Inferior parietal cortex (tissue), 1 donor: ENCODE data around the gene NDUFS3.
"Not testable (repeated sequence)": the region's sequence is repeated elsewhere in the genome, so short reads cannot be mapped to it uniquely, and the experiment has no call there.

Source experiments
- DNase-seq: peaks from one replicate; pipeline ENCODE4 v3.0.0-alpha.2; 2016; ENCODE audit errors: extremely low spot score

The NDUFS3 gene

DNA sequence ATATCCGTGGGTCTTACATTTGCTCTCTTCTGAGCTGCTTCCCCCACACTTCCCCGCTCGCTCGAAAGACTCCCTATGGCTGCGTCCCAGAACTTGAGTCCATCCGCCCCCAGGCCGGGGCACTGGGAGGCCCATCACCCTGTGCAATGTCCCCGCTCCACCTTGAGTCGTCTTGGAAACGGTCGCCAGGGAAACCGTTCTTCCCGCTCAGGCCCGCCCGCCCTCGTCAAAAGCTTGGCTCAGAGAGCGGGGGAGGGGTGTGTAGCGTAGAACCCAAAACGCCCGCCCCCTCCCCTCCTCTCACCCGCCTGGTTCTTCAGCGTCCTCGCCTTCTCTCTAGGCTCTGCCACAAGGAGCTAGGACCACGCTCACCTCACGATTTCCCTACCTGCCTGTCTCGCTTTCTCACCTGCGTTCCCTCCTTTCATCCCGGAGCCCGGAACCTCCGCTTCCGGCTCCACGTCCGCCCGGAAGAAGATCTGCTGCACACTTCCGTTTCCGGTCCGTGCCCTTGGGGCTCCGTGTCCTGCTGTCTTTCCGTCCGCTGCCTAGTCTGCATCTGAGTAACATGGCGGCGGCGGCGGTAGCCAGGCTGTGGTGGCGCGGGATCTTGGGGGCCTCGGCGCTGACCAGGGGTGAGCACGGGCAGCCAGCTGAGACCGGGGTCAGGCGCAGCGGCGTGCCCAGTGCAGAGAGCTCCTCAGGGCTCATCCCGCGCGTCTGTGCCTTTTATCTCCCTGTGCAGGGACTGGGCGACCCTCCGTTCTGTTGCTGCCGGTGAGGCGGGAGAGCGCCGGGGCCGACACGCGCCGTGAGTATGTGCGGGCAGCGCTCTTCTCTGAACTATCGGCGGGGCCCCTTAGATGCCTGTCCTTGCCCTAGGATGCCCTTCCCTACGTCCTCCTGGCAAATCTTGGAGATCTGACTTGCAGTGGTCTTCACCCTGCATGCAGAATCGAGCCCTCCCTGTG, at the start of gene NDUFS3, which contains the start of gene KBTBD4:
Gene NDUFS3 (plus strand): TSS at position 551 of the 971 bp plus-strand sequence. CDS start 18 bp downstream, at position 569.
Gene KBTBD4 (minus strand): TSS at position 447 of the 971 bp plus-strand sequence. CDS start 19 bp downstream, at position 428.
- DNase-seq = peak; percentile 96

DNA sequence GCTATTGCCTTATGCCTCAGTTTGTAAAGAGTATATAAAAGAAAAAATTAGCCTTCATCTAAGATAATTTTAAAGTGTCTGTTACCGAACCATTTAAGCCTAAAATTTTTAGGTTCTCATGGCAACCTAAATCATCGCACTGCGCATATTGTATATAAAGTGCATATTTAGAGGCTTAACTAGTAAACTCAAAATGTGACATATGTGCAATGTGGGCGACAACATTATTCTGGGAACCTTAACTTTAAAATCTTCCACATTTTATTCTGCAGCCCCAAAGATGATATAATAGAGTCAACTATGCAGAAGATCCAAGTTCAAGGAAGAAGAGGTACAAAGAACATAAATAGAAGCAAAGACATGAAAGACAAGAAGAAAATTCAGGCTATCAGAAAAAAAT, 48.9 kb upstream of the NDUFS3 start:
- no peak for DNase-seq

DNA sequence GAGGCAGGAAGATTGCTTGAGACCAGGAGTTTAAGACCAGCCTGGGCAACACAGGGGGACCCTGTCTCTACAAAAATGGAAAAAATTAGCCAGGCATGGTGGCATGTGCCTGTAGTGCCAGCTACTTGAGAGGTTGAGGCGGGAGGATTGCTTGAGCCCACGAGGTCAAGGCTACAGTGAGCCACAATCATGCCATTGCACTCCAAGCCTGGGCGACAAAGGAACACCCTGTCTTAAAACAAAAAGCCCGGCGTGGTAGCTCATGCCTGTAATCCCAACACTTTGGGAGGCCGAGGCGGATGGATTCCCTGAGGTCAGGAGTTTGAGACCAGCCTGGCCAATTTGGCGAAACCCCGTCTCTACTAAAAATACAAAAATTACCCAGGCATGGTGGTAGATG, 48.2 kb upstream of the NDUFS3 start:
- not testable (repeated sequence) for DNase-seq

DNA sequence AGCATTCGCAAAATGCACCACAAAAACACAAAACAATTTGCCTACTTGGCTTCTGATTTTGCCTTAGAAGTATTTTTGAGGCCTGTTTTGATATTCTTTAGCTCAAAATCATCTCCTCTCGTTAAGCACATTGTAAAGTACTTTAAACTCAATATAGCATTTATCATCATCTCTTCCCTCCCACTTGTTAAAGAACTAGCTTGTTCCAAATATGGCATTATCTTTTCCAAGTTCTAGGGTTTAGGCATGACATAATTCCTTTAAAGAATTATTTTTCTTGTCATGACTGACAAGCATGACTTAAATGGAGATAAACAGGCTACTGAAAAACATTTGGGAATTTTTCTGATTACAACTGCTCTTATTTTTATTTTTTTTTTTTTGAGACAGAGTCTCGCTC, 47.2 kb upstream of the NDUFS3 start:
- no peak for DNase-seq

DNA sequence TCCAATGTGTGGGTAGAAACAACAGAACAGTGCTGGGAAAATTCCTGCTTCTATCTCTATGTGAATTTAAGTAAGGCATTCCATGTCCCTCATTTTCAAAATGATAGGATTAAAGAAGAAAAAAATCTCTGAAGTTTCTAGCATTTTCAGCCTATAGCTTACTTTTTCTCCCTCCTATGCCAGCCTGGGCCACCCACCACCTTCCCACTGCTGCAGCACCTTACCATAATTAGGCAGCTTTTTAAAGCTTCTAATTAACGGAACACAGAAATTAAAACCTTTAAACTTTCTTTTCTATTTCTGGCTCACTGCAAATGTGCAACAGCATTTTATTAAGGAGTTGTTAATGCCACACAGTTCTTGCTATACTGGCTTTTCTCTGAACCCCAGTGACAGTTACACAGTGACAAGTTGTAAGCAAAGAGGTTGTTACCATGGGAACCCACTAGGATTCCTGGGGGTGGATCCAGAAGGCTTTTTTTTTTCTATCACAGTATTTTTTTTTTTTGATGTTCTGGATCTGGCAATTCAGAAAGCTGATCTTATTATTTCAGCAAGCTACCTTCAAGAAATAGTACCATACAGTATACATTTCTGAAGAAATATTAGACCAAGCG, 46.2 kb upstream of the NDUFS3 start:
- DNase-seq = no peak

DNA sequence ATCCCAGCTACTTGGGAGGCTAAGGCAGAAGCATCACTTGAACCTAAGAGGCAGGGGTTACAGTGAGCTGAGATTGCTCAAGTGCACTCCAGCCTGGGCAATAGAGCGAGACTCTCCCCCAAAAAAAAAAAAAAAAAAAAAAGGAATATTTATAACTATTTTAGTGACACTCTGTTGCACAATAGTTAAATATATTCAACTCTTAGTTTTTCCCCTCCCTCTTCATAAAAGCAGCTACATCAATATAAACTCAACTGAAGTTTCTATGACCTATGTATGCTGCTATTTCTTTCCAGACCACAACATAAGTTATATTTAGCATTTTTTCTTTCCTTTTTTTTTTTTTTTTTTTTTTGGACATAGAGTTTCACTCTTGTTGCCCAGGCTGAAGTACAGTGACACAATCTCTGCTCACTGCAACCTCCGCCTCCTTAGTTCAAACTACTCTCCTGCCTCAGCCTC, 45.2 kb upstream of the NDUFS3 start:
- no peak for DNase-seq

DNA sequence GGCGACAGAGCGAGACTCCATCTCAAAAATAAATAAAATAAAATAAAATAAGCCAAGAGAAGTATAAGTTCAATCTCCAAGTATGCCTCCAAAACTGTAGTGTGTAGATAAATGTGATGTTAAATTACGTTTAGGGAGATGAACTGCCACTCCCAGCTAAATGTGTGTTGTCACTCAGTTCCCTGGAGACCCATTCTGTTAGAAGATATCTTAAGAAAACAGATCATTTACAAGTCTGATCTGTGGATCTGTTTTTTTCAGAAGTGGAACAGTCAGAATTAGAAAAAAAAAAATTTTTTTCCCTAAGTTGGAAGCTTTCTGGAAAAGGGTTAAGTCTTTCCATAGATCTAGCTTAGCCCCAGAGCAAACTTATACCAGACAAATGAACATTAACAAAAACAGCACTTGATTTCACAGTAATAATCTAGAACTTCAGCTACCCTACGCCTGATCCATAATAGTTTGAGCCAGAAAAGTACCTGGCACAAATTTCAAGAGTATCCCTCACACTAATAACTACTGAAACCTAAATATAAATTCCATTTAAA, 44.1 kb upstream of the NDUFS3 start:
- no peak for DNase-seq

DNA sequence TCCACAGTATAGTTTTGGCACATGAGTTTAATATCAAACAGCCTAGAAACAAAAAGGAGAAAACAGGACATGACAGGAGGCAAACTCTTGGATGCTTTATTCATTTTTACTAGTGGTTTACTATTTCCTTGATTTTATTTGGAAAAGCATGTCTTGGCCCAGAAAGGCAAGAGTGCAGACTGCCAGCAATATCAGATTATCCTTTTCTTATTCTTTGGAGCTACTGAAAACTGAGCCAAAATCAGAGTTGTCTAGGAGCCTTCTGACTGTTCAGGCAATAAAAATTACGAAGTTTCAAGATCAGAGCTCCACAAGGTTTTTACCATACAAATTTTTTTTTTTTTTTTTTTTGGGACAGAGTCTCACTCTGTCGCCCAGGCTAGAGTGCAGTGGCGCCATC, 42.0 kb upstream of the NDUFS3 start:
- DNase-seq = no peak

DNA sequence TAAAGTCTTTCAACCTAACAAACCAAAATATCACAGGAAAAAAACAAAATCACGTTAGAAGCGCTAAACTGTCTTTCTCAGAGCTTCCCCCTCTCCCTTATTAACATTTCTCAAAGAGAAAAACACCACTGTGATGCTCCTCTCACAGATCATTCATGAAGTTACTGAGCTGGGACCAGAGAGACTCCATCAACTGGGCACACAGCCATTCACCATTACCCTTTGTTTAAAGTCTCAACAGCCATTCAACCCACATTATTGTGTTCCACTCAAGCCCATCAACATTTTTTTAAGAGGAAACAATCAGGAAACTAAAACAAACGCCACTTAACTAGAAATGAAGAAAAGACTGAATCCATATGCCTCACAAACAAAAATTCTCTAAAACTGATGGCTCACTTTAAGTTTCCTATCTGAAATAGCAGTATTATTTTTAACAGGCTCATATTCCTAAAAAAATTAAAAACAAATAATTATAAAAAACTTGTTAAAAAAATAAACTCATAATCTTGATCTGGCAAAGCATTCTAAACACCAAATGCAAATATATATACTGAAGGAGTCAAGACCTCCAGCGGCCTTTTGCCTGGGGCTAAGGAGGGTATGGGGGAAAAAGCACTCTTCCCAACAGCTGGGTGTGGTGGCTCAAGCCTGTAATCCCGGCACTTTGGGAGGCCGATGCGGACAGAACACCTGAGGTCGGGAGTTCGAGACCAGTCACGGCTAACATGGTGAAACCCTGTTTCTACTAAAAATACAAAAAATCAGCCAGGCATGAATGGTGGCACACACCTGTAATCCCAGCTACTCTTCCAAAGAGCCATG, 39.9 kb upstream of the NDUFS3 start:
- no peak for DNase-seq

DNA sequence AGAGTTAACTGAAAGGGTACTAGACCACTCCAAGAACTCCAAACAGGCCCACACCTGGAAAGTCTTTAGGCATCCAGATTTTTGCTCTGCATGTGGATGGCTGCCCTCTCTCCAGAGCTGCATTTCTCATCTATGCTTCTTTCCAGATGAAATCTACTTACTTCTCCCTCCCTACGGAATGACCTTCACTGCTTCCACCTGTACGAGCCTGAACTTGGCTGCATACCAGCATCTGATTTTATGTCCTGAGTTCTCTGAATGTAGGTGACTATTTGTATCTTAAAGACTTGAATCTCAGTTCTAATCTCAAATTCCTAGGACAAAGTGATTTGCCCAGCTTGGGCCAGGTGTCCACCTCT, 39.2 kb upstream of the NDUFS3 start:
- no peak for DNase-seq

DNA sequence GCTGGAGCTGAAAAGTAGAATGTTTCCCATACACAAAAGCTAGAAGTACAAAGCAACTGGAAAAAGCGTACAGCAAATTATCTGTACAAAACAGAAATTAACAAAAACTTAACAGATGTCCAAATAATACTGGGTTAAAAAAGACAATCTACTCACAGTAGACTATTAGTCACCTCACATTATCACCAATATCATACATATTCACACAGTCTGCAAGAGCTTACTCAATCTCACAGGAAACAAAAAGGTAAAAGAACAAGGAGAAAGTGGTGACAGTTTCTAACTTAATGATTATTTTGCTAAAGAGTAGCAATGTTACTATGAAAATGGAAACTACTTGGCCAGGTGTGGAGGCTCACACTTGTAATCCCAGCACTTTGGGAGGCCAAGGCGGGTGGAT, 37.8 kb upstream of the NDUFS3 start:
- DNase-seq = no peak

DNA sequence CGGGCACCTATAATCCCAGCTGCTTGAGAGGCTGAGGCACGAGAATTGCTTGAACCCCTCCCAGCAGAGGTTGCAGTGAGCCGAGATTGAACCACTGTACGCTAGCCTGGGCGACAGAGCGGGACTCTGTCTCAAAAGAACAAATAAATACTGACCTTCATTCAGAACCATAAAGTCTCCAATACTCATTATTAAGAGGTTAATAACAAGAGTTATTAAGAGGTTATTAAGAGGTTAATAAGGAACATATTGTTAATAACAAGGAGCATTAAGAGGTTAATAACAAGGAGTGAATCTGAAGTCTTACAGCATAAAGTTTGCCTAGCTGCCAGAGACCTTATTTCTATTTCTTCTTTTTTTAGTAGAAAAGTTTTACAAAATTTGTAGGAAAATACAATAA, 33.6 kb upstream of the NDUFS3 start:
- no peak for DNase-seq

DNA sequence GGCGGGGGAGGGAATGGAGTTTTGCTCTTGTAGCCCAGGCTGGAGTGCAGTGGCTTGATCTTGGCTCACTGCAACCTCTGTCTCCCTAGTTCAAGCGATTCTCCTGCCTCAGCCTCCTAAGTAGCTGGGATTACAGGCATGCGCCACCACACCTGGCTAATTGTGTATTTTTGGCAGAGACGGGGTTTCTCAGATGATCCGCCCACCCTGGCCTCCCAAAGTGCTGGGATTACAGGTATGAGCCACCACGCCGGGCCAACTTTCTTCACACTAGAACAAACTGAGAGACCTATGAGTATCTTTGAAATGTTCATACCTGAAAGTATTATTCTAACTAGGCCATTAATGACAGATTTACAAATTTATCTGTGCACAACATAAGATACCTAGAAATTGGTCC, 32.6 kb upstream of the NDUFS3 start:
- DNase-seq = not testable (repeated sequence)

DNA sequence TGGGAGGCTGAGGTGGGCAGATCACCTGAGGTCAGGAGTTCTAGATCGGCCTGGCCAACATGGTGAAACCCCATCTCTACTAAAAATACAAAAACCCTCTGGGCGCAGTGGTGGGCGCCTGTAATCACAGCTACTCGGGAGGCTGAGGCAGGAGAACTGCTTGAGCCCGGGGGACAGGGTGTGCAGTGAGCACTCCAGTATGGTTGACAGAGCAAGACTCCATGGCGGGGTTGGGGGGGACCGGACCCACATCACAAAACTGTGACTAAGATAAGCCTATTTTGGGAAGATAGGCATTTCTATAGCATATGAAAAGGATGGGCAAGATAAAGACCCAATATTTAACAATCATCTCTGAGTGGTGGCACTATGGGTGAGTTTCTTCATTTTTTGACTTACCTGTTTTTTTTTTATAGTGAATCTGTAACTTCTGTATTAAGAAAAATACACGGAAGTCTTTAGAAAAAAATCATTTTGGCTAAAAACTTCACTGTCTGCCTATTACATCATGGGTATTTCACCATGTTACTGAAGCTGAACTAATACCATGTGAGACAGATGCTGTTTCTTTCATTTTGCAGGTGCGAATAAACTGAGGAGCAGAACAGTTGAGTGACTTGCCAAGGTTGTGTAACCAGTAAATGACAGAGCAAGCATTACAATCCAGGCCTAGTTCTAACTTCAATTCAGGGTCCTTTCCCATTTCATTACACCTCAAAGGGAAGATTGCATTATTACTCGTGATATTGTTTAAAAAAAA, 28.4 kb upstream of the NDUFS3 start:
- DNase-seq = no peak

DNA sequence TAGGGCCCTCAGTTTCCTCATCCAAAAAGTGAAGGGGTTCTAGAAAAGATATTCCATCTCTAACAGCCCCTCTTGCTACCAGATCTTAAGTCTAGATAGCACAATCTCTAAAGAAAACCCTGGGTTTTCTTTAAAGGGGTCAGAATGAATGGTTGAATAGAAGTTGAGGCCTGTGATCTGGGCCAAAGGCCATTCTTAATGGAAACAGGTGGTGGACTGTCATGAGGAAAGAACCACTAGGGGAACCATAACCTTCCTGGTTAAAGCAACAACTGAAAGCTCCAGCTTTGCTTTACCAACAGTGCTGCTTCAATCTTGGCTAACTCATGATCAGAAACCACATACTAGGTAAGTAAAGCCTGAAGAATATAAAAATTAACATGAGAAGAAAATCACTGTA, 27.8 kb upstream of the NDUFS3 start:
- DNase-seq = no peak

DNA sequence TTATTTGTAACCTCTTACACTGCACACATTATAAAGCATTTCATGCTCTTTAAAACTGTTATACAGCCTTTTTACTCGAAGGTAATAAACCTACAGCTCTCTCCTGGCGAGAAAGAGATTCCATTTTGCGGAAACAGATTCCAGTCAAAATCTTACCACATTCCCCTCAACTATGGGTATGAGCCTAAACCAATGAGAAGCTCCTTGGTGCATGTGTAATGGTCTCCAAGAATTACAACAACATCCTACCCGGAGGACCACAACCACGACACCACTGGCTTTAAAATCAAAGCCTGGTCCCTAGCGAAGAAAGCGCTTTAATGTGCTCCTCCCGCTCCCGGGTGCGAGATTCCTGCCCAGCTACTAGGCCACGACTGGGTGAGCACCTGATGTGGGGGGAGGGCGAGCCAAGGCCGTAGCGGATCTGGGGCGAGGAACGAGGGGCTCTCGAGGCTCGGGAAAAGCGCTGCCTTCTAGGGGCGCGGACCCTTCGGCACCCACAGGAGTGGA, 26.8 kb upstream of the NDUFS3 start:
- DNase-seq = no peak

DNA sequence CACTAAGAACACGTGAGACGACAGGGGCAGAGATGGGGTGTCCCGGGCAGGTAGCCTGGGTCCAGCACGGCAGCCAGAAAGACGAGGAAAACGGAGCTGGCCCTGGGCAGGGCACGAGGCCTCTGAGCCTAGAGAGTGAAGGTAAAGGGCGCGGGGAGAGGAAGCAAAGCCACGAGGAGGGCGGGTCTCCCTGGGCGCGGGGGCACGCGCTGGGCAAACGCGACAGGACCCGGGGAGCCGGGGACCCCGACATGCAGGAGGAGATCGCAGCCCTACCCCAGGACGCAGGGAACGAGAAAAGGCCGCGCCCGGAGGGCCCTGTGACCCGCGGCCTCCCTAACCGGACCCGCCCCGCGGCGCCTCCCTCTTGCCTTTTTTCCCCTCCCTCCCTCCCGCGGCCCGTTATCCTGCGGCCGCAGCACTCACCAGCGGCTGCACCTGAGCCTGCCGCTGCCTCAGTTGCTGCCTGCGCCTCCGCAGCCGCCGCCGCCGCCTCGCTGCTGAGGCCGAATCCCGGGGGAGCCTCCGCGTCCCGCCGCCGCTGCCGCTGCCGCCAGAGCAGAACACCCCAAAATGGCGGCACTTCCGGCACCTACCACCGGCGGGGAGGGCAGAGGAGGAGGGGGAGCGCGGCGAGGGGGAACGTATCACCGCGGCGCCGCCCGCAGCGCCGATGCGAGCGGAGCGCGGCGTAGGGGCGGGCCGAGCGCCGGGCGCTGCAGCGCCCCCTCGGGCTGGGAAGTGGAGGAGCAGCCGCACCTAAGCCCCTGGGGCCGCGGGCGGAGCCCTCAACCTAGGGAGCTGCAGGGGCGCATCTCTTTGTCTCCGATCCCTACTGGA, 26.1 kb upstream of the NDUFS3 start, which contains the start of gene CELF1:
Gene CELF1 (minus strand): TSS at position 567 of the 840 bp plus-strand sequence. CDS start 53,609 bp downstream, outside the sequence.
- DNase-seq = peak; percentile 89

DNA sequence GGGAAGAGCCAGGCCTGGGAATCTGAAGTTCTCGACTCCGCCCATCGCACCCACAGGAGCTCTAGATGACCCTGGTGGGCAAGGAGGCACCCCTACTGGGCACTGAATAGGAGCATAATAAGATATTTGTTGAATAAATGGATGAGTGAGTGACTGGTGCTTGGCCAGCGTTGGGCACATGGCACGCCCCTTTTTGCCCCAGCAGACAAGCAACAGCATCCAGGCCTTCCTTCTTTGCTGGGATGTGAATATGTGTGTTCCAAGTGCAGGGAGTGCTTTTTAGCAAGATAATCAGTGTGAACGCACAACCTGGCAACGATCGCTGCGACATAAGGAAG, 25.5 kb upstream of the NDUFS3 start:
- no peak for DNase-seq

DNA sequence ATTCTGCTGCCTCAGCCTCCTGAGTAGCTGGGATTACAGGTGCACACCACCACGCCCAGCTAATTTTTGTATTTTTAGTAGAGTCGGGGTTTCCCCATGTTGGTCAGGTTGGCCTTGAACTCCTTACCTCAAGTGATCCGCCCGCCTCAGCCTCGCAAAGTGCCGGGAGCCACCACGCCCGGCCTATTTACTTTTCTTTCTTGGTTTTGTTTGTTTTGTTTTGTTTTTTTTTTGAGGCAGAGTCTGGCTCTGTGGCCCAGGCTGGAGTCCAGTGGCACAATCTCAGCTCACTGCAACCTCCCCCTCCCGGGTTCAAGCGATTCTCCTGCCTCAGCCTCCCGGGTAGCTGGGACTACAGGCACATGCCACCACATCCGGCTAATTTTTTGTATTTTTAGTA, 21.9 kb upstream of the NDUFS3 start:
- DNase-seq = not testable (repeated sequence)

DNA sequence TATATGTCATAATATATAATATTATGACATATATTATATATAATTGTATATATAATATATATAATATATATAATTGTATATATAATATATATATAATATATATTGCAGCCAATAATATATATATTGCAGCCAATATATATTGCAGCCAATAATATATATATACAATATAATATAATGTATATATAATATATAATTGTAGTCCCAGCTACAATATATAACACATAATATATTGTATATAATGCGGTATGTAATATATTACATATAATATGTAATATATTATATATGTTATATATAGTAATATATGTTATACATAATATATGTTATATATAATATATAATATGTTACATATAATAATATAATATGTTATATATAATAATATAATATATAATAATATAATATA, 20.2 kb upstream of the NDUFS3 start:
- DNase-seq = no peak
